ENCODE measurements around the gene ADAMTS18.

DNA sequence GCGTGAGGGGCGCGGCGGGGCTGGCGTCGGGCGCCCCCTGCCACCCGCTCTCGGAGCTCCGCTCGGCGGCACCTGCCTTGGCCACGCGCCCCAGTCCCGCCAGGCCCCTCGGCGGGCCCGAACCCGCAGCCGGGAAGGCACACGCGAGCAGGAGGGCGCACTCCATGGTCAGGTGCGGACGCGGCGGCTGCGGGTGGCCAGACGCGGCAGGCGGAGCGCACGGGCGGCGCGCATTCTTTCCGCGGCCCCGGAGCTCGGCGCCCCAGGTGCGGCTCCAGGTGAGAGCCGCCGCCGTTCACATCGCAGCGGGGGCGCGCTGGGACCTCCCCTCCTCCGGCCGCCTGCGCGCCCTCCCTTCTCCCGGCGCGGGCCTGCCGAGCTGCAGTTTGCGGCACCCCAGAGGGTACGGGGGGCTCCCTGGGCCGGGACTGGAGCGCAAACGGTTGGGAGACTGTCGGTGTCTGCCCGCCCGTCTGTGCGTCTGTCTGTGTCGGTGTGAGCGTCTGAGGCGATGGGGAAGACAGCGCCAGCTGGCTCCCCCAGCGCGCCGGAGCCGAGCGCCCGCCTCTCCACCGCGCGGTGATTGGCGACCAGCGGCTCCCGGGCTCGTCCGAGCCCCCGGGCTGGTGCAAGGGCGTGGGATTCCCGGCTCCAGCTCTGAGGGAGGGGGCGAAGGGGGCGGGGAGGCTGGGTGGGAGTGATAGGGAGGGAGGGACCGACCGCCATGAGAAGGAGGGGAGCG is at the start of gene ADAMTS18:
- TF ChIP-seq, protein P1, sequence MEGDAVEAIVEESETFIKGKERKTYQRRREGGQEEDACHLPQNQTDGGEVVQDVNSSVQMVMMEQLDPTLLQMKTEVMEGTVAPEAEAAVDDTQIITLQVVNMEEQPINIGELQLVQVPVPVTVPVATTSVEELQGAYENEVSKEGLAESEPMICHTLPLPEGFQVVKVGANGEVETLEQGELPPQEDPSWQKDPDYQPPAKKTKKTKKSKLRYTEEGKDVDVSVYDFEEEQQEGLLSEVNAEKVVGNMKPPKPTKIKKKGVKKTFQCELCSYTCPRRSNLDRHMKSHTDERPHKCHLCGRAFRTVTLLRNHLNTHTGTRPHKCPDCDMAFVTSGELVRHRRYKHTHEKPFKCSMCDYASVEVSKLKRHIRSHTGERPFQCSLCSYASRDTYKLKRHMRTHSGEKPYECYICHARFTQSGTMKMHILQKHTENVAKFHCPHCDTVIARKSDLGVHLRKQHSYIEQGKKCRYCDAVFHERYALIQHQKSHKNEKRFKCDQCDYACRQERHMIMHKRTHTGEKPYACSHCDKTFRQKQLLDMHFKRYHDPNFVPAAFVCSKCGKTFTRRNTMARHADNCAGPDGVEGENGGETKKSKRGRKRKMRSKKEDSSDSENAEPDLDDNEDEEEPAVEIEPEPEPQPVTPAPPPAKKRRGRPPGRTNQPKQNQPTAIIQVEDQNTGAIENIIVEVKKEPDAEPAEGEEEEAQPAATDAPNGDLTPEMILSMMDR (conservative IDR thresholded peaks at IDR 0.05; ENCODE audit: low read length), result no peak
- TF ChIP-seq EZH2phosphoT487 (IDR thresholded peaks at IDR 0.05; ENCODE audit: borderline replicate concordance), result no peak
